ENCODE data around the gene CASK. TPM values are rescaled to one million over a fixed set of nuclear protein-coding genes. Genes with fewer than 3 reads are reported as not detected.

Gene CASK
- total RNA-seq, 1 experiment from 2014 or later = 15.8 TPM

- no peak overlapping the region for H3K4me3 ChIP-seq
- H3K4me1 ChIP-seq (replicated peaks) = peaks cover 10% of the 10 kb centered on the region; the same call in 1 of the 2 replicates
- H3K27me3 ChIP-seq (replicated peaks) = no peaks in the 10 kb centered on the region
- no peak overlapping the region for H3K27ac ChIP-seq
- no peaks in the 10 kb centered on the region for H3K36me3 ChIP-seq
- DNase-seq (ENCODE audit: low read depth in 1 of 2, low spot score in 2 of 2) = no peak
- H3K9me3 ChIP-seq (replicated peaks) = no peaks in the 10 kb centered on the region
These were observed 380.3 kb downstream of the CASK start for GRCh38 chrX:41543025-41543424.

- Histone ChIP-seq H3K27me3 (replicated peaks) (no peaks in the 10 kb centered on the region), H3K27ac (no peak overlapping the region)
- DNase-seq (ENCODE audit: low read depth in 1 of 2, low spot score in 2 of 2) = no peak
These were observed 380.8 kb downstream of the CASK start for GRCh38 chrX:41542536-41542935.

GRCh38 chrX:41542135-41542534, 381.2 kb downstream of the CASK start:
- peak in 1 of 2 experiments; percentile 16 for DNase-seq (ENCODE audit: low read depth in 1 of 2, low spot score in 2 of 2)
- Histone ChIP-seq H3K36me3 (no peaks in the 10 kb centered on the region), H3K4me3 (no peak overlapping the region), H3K9me3 (replicated peaks) (no peaks in the 10 kb centered on the region), H3K4me1 (replicated peaks) (peaks cover 10% of the 10 kb centered on the region; the same call in 1 of the 2 replicates), H3K27me3 (replicated peaks) (no peaks in the 10 kb centered on the region), H3K27ac (no peak overlapping the region)

More at GRCh38 chrX:41542536-41542935, 380.8 kb downstream of the CASK start:
- peaks cover 10% of the 10 kb centered on the region; the same call in 1 of the 2 replicates for H3K4me1 ChIP-seq (replicated peaks)
- H3K9me3 ChIP-seq (replicated peaks) = no peaks in the 10 kb centered on the region
- no peaks in the 10 kb centered on the region for H3K36me3 ChIP-seq
- H3K4me3 ChIP-seq = no peak overlapping the region

- no peaks in the 10 kb centered on the region for H3K27me3 ChIP-seq (replicated peaks)
- no peaks in the 10 kb centered on the region for H3K9me3 ChIP-seq (replicated peaks)
- H3K36me3 ChIP-seq = no peaks in the 10 kb centered on the region
- peaks cover 10% of the 10 kb centered on the region; the same call in 1 of the 2 replicates for H3K4me1 ChIP-seq (replicated peaks)
- no peak overlapping the region for H3K27ac ChIP-seq
- no peak overlapping the region for H3K4me3 ChIP-seq
- DNase-seq (ENCODE audit: low read depth in 1 of 2, low spot score in 2 of 2) = no peak
These were observed 382.0 kb downstream of the CASK start for GRCh38 chrX:41541386-41541785.

DNA sequence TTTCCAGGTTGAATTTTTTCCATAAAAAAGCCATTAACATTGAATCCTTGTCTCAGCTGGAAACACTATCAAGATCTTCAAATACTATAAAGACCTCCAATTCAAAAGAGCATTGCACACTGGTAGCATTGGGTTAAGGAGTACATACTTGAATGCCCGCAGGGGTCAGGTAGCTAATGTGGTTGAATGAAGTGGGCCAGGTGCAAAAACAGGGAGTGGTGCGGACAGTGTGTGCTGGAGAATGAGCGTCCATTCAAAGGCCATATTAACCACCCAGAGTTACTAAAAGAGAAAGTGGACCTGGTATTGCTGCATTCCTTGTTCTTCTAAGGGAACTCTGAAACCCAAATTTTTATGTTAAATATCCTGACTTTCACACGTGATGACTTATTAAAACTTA, 384.6 kb downstream of the CASK start:
- Histone ChIP-seq H3K9me3 (replicated peaks) (no peaks in the 10 kb centered on the region), H3K4me1 (replicated peaks) (peaks cover 10% of the 10 kb centered on the region; the same call in 1 of the 2 replicates), H3K4me3 (no peak overlapping the region), H3K27me3 (replicated peaks) (no peaks in the 10 kb centered on the region), H3K27ac (no peak overlapping the region), H3K36me3 (no peaks in the 10 kb centered on the region)
- no peak for DNase-seq (ENCODE audit: low read depth in 1 of 2, low spot score in 2 of 2)

DNA sequence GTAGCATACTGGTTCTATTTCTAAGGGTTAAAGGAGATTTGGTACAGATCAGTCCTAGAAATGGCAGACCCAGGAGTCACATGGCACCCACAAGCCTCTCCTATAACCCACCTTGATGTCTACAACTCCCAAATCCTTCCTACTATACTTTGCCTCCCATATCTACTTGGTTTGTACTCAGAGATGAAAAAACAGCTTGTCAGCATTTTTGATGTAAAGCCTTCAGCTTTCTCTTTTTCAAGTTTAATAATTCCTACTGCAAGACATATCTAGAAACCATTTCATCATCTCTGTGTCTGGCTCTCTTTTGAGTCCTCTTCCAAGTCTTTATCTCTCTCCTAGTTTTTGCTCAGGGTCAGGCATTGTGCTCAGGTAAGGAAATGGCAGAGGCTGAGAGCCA, 393.3 kb downstream of the CASK start:
- no peak for DNase-seq (ENCODE audit: low read depth in 1 of 2, low spot score in 2 of 2)
- no peaks in the 10 kb centered on the region for H3K36me3 ChIP-seq
- H3K9me3 ChIP-seq (replicated peaks) = no peaks in the 10 kb centered on the region
- H3K4me1 ChIP-seq (replicated peaks) = peaks cover 10% of the 10 kb centered on the region
- no peak overlapping the region for H3K27ac ChIP-seq
- no peak overlapping the region for H3K4me3 ChIP-seq
- no peaks in the 10 kb centered on the region for H3K27me3 ChIP-seq (replicated peaks)

DNA sequence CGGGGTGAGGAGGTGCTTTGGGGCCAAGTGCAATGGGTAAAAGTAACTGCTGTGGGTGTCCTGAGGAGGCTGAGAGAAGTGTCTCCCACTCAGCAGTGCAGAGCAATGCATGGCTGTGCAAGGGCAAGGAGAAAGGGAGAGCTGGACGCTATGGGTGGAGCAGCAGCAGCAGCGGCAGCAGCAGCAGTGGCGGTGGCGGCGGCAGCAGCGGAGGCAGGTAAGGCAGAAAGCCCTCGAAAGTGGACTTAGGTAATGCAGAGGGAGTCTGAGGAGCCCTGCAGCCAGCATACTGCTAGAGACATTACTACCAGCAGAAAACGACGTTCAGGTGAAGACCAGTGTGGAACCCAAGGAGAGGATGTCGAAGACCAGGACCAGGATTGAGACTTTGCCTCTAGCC, 394.1 kb downstream of the CASK start:
- H3K4me1 ChIP-seq (replicated peaks) = peaks cover 10% of the 10 kb centered on the region
- no peak for DNase-seq (ENCODE audit: low read depth in 1 of 2, low spot score in 2 of 2)
- H3K9me3 ChIP-seq (replicated peaks) = no peaks in the 10 kb centered on the region
- H3K4me3 ChIP-seq = no peak overlapping the region
- H3K36me3 ChIP-seq = no peaks in the 10 kb centered on the region
- H3K27ac ChIP-seq = no peak overlapping the region
- H3K27me3 ChIP-seq (replicated peaks) = no peaks in the 10 kb centered on the region

GRCh38 chrX:41528784-41529183, 394.6 kb downstream of the CASK start:
- no peak for DNase-seq (ENCODE audit: low read depth in 1 of 2, low spot score in 2 of 2)
- no peak overlapping the region for H3K27ac ChIP-seq
- no peaks in the 10 kb centered on the region for H3K27me3 ChIP-seq (replicated peaks)
- no peaks in the 10 kb centered on the region for H3K36me3 ChIP-seq
- H3K4me1 ChIP-seq (replicated peaks) = peaks cover 10% of the 10 kb centered on the region
- H3K9me3 ChIP-seq (replicated peaks) = no peaks in the 10 kb centered on the region
- H3K4me3 ChIP-seq = no peak overlapping the region

- peak in 1 of 2 experiments; percentile 12 for DNase-seq (ENCODE audit: low read depth in 1 of 2, low spot score in 2 of 2)
- Histone ChIP-seq H3K4me3 (no peak overlapping the region), H3K9me3 (replicated peaks) (no peaks in the 10 kb centered on the region), H3K36me3 (no peaks in the 10 kb centered on the region), H3K4me1 (replicated peaks) (peaks cover 10% of the 10 kb centered on the region), H3K27me3 (replicated peaks) (no peaks in the 10 kb centered on the region), H3K27ac (0 out of 2 replicates have a peak overlapping the region, but pooled peaks have one; percentile 3)
These were observed 396.4 kb downstream of the CASK start for GRCh38 chrX:41526925-41527324.

- Histone ChIP-seq H3K4me1 (replicated peaks) (peaks cover 10% of the 10 kb centered on the region), H3K4me3 (no peak overlapping the region), H3K27me3 (replicated peaks) (no peaks in the 10 kb centered on the region), H3K36me3 (no peaks in the 10 kb centered on the region), H3K9me3 (replicated peaks) (no peaks in the 10 kb centered on the region), H3K27ac (no peak overlapping the region)
- no peak for DNase-seq (ENCODE audit: low read depth in 1 of 2, low spot score in 2 of 2)
These were observed 397.1 kb downstream of the CASK start for GRCh38 chrX:41526271-41526670.

DNA sequence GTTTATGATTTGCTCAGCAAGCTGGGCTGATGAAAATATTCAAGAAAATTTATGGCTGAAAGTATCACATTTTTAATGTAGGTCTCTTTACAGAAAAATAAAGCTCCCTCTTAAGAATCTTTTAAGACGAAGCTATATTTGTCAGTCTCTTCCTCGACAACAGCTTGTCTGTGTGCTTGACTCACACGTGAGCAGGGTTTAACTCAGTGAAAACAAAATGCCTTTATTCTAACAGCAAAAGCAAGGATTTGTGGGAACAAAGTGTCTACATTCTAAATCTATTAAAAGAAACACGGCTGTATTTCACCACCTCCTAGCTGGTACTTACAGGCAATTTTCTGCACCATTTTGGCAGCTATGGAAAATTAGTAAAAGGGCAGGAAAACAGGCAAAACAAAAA, 400.7 kb downstream of the CASK start:
- no peaks in the 10 kb centered on the region for H3K36me3 ChIP-seq
- no peaks in the 10 kb centered on the region for H3K9me3 ChIP-seq (replicated peaks)
- no peaks in the 10 kb centered on the region for H3K27me3 ChIP-seq (replicated peaks)
- DNase-seq (ENCODE audit: low read depth in 1 of 2, low spot score in 2 of 2) = no peak
- no peak overlapping the region for H3K27ac ChIP-seq
- H3K4me1 ChIP-seq (replicated peaks) = peaks cover 10% of the 10 kb centered on the region
- H3K4me3 ChIP-seq = no peak overlapping the region

DNA sequence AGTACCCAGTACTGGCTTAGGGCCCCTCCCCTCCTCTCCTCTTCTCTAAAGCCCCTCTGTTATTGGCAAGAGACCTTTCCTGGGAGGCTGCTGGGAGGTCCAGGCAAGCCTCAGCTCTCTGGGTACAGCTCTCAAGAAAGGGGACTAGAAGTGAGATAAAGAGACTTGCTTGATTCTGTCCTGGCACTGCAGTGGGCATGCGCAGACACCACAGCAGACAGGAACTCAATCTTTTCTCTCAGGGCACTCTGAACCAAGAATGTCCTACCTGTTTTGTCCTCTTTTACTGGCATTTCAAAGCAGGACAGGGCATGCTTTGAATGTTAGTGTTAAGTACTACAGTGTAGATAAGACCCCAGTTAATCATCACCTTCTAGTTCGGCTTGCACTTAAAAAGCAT, 401.3 kb downstream of the CASK start:
- Histone ChIP-seq H3K4me3 (no peak overlapping the region), H3K9me3 (replicated peaks) (no peaks in the 10 kb centered on the region), H3K27me3 (replicated peaks) (no peaks in the 10 kb centered on the region), H3K4me1 (replicated peaks) (peaks cover 6% of the 10 kb centered on the region), H3K36me3 (no peaks in the 10 kb centered on the region), H3K27ac (no peak overlapping the region)
- DNase-seq (ENCODE audit: low read depth in 1 of 2, low spot score in 2 of 2) = no peak

- DNase-seq (ENCODE audit: low read depth in 1 of 2, low spot score in 2 of 2) = no peak
- H3K4me3 ChIP-seq = no peak overlapping the region
- no peaks in the 10 kb centered on the region for H3K4me1 ChIP-seq (replicated peaks)
- H3K36me3 ChIP-seq = no peaks in the 10 kb centered on the region
- H3K9me3 ChIP-seq (replicated peaks) = no peaks in the 10 kb centered on the region
- no peaks in the 10 kb centered on the region for H3K27me3 ChIP-seq (replicated peaks)
- no peak overlapping the region for H3K27ac ChIP-seq
These were observed 403.9 kb downstream of the CASK start for GRCh38 chrX:41519468-41519867.

DNA sequence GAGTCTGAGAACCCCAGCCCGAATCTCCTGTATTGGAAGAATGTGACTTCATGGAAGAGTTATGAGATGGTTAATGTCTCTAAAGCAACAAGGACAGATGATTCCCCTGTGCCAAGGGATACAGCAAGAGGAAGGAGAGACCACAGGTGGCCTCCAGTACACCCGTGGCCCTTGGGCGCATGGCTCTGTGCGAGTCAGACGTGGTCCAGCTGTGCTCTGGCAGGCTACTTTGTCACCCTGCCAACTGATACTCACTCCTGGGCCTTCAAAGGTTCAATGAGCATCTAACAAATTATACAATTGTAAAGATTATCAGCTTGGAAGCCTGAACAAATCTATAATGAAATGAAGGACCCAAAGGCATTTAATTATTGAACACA, 404.5 kb downstream of the CASK start:
- H3K36me3 ChIP-seq = no peaks in the 10 kb centered on the region
- no peaks in the 10 kb centered on the region for H3K27me3 ChIP-seq (replicated peaks)
- no peaks in the 10 kb centered on the region for H3K9me3 ChIP-seq (replicated peaks)
- no peak overlapping the region for H3K27ac ChIP-seq
- H3K4me1 ChIP-seq (replicated peaks) = no peaks in the 10 kb centered on the region
- no peak overlapping the region for H3K4me3 ChIP-seq
- DNase-seq (ENCODE audit: low read depth in 1 of 2, low spot score in 2 of 2) = no peak

DNA sequence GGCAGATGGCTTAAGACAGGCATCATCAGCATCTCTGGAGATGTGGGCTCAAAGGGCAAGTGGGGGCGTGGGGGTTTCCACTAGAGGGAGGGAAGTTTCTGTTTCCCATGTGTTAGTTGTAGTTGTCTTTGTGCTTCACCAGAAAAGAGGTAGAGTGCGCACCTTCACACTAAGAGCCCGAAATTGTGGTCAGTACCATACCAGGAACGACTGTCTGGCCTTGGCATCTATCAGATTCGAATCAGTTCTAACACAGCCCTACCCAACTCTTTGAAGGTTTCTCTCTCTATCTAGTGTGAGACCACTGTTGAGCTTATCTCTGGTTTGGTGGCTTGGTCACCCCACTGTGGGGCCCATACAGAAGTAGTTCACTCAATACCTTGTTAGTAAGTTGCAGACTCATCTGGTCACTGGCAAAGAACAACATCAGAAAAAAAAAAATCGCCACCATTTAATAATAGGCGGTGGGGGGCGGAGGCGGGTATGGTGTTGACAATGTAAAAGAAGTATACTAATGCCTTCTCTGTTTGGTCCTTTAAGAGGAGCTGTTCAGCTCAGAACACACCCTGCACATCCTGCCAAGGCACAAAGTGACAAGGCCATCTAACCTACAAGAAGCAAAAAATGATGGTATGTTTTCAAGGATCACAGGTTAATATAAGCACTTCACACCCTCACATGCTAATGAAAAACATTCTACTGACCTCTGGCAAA, 405.1 kb downstream of the CASK start:
- H3K9me3 ChIP-seq (replicated peaks) = no peaks in the 10 kb centered on the region
- H3K27ac ChIP-seq = no peak overlapping the region
- DNase-seq (ENCODE audit: low read depth in 1 of 2, low spot score in 2 of 2) = no peak
- H3K4me1 ChIP-seq (replicated peaks) = no peaks in the 10 kb centered on the region
- no peak overlapping the region for H3K4me3 ChIP-seq
- no peaks in the 10 kb centered on the region for H3K27me3 ChIP-seq (replicated peaks)
- no peaks in the 10 kb centered on the region for H3K36me3 ChIP-seq

All from SJSA1 (cell line).